Naive thymus-derived CD4-positive, alpha-beta T cell (primary cell): ENCODE results near the gene TNFSF13B. TPM values are rescaled to one million over a fixed set of nuclear protein-coding genes. Genes with fewer than 3 reads are reported as not detected.

ENCODE experiments used
- ATAC-seq: fragments of 150-1000 bp; cut with Tn5 transposase; 2 replicates; pipeline ENCODE4 v1.10.0; 2021; ENCODE audit warnings: mild to moderate bottlenecking, moderate library complexity
- CTCF ChIA-PET: fragments of 350-600 bp; sonication (Branson Sonifier 250); formaldehyde crosslinking; loops from one replicate; lab custom pipeline; 2021; ENCODE audit warnings: antibody characterized with exemption; lab: Charles Lee
- POLR2A ChIA-PET: fragments of 350-600 bp; sonication (Branson Sonifier 250); formaldehyde crosslinking; loops from one replicate; lab custom pipeline; 2021; ENCODE audit warnings: antibody characterized with exemption, inconsistent platforms; lab: Charles Lee
- DNase-seq, 9 donors: peaks; one replicate each; pipeline versions ENCODE4 v3.0.0 to v3.0.0-alpha.2; 2020 to 2022; ENCODE audit warnings: mixed read lengths in 1 of 9
- H3K27ac ChIP-seq: one replicate; pipeline ENCODE4 v1.7.0; 2013; ENCODE audit warnings: mild to moderate bottlenecking, low read depth, low read length, moderate library complexity
- H3K27me3 ChIP-seq, 2 donors: one replicate each; pipeline ENCODE4 v1.7.0; 2013; ENCODE audit warnings: low read length in 2 of 2, mild to moderate bottlenecking in 2 of 2, moderate library complexity in 2 of 2; ENCODE audit not compliant: control insufficient read depth in 2 of 2, insufficient read depth in 2 of 2
- H3K36me3 ChIP-seq, 3 experiments: 1 replicate in 2 of 3; 2 replicates in 1 of 3; pipeline ENCODE4 v1.7.0; 2013; ENCODE audit warnings: low read length in 3 of 3, mild to moderate bottlenecking in 3 of 3, moderate library complexity in 1 of 3; ENCODE audit not compliant: insufficient read depth in 3 of 3, control insufficient read depth in 2 of 3
- H3K4me1 ChIP-seq, 2 donors: one replicate each; pipeline ENCODE4 v1.7.0; 2013; ENCODE audit warnings: low read length in 2 of 2, mild to moderate bottlenecking in 2 of 2, moderate library complexity in 1 of 2; ENCODE audit not compliant: control insufficient read depth in 2 of 2, insufficient read depth in 2 of 2
- H3K4me3 ChIP-seq: 2 replicates; pipeline ENCODE4 v1.7.0; 2013; ENCODE audit warnings: mild to moderate bottlenecking, low read length
- H3K9me3 ChIP-seq, 3 experiments: 1 replicate in 2 of 3; 2 replicates in 1 of 3; pipeline ENCODE4 v1.7.0; 2013; ENCODE audit warnings: low read length in 3 of 3; ENCODE audit not compliant: control insufficient read depth in 2 of 3
- H3K27ac Mint-ChIP-seq, 9 donors: one replicate each; pipeline ENCODE4 v1.8.0; 2020 to 2022; ENCODE audit warnings: mixed read lengths in 9 of 9, mild to moderate bottlenecking in 8 of 9, moderate library complexity in 5 of 9, inconsistent platforms in 2 of 9
- H3K27me3 Mint-ChIP-seq, 5 donors: one replicate each; pipeline ENCODE4 v1.8.0; 2021 to 2022; ENCODE audit warnings: mixed read lengths in 5 of 5, mild to moderate bottlenecking in 1 of 5
- H3K36me3 Mint-ChIP-seq, 5 donors: one replicate each; pipeline ENCODE4 v1.8.0; 2020 to 2022; ENCODE audit warnings: mixed read lengths in 5 of 5, mild to moderate bottlenecking in 3 of 5, inconsistent platforms in 1 of 5
- H3K4me1 Mint-ChIP-seq, 7 donors: one replicate each; pipeline ENCODE4 v1.8.0; 2020 to 2022; ENCODE audit warnings: mixed read lengths in 7 of 7, mild to moderate bottlenecking in 3 of 7, inconsistent platforms in 1 of 7
- H3K4me3 Mint-ChIP-seq, 10 donors: one replicate each; pipeline ENCODE4 v1.8.0; 2020 to 2022; ENCODE audit warnings: mild to moderate bottlenecking in 10 of 10, mixed read lengths in 10 of 10, moderate library complexity in 6 of 10, inconsistent platforms in 2 of 10
- H3K9me3 Mint-ChIP-seq, 11 donors: one replicate each; pipeline ENCODE4 v1.8.0; 2020 to 2022; ENCODE audit warnings: mixed read lengths in 11 of 11, mild to moderate bottlenecking in 4 of 11, inconsistent platforms in 1 of 11, moderate library complexity in 1 of 11
- intact Hi-C, 2 donors: fragments of 100-400 bp; cut with micrococcal nuclease; formaldehyde crosslinking; loops; one replicate each; pipeline ENCODE4 v1.15.1; 2023
- polyA plus RNA-seq, 2 donors: library from polyadenylated mRNA; unstranded; fragments of 300-500 nt; fragmentation: Illumina TruSeq; gene quantifications; one replicate each; pipeline ENCODE4 v1.2.3, GENCODE V29; 2021
- total RNA-seq, 6 experiments: library from RNA in 5 of 6; stranded (reverse) in 5 of 6; gene quantifications; 1 replicate in 5 of 6; 2 replicates in 1 of 6; pipeline ENCODE4 v1.2.3 and lab custom pipeline; 2021 to 2026

Gene TNFSF13B
- total and polyA plus RNA-seq, 7 experiments from 2014 or later, result 3.0 to 26.8 (median 9.1) TPM

DNA sequence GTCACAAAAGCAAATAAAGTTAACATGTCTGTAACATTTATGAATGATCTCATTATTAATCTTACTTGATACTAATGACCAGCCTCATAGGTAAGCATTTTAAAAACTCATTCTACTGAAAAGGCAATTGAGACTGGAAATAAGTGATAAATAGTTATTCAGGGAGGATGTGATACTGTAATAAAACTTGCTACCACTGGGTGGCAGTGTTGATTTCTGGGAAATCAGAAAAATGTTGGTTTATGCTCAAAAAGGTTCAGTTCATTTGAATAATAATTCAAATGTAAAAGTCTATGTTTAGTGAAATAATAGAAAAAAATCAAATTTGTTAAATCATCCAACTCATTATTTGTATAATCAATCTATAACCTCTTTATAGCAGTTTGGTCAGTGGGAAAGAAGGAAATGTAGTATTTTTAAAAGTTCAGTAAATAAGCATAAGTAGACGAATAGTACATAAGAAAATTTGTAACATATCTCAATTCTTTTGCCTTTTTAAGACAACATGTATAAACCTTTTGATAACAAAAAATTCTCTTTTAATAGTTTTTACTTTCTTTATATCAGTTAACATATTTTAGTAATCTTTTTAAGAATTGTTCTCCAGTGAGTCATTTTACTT, 41.8 kb upstream of the TNFSF13B start:
- H3K4me1 Mint-ChIP-seq, result peaks cover 31 to 76% (median 71%) of the 10 kb centered on the region in 7 donors
- Histone ChIP-seq H3K4me1 (peaks cover 14 to 18% of the 10 kb centered on the region in 2 donors), H3K27ac (no peak overlapping the region), H3K27me3 (no peaks in the 10 kb centered on the region), H3K9me3 (no peaks in the 10 kb centered on the region), H3K36me3 (peaks cover 0 to 11% (median 0%) of the 10 kb centered on the region in 3 experiments), H3K4me3 (no peak overlapping the region)
- H3K36me3 Mint-ChIP-seq, result peaks cover 7 to 18% (median 15%) of the 10 kb centered on the region in 5 donors
- H3K27me3 Mint-ChIP-seq, result no peaks in the 10 kb centered on the region
- CTCF ChIA-PET, result interaction anchor here (0.6 to 1.0 kb wide), 4 partner anchors 45 to 667 kb away, joined by 3 read pairs; no protein-coding TSS in a partner anchor
- intact Hi-C loops, result loop anchor here (1.0 to 5.0 kb wide), 11 partner anchors 8 to 735 kb away; partner anchors contain the start of gene ABHD13 (in 1 of the 2)
- H3K27ac Mint-ChIP-seq, result peak overlapping the region in 1 of 9 donors; percentile 51
- peak; percentile 64 for ATAC-seq
- H3K4me3 Mint-ChIP-seq, result no peak overlapping the region
- DNase-seq, result peak in 6 of 9 donors; percentile 30 to 58 (median 46)
- POLR2A ChIA-PET, result no interaction called here
- no peaks in the 10 kb centered on the region for H3K9me3 Mint-ChIP-seq

DNA sequence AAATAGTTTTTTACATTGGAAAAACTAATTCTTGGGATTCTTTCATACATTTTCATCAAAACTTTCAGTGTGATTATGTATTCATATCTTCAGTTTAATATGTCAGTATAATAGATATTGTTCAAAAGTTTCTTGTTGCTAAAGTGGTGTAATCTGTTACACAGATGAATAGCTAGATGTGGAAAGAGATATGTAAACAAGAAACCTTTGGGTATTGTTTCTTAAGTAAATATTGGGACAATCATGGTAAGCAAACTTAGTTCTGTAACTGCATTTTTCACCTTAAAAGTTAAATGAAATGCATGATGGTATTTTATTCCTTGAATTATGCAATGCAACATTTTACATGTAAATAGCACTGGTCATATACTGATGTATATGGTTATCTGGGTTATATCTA, 39.1 kb upstream of the TNFSF13B start:
- ATAC-seq, result no peak
- Histone ChIP-seq H3K9me3 (no peaks in the 10 kb centered on the region), H3K27ac (no peak overlapping the region), H3K4me1 (peaks cover 9% of the 10 kb centered on the region in 2 donors), H3K36me3 (peaks cover 0 to 11% (median 0%) of the 10 kb centered on the region in 3 experiments), H3K4me3 (no peak overlapping the region), H3K27me3 (no peaks in the 10 kb centered on the region)
- intact Hi-C loops, result no loop called here
- peaks cover 21 to 54% (median 49%) of the 10 kb centered on the region in 7 donors for H3K4me1 Mint-ChIP-seq
- H3K36me3 Mint-ChIP-seq, result peaks cover 7 to 28% (median 23%) of the 10 kb centered on the region in 5 donors
- no peaks in the 10 kb centered on the region for H3K9me3 Mint-ChIP-seq
- no peak for DNase-seq
- peak overlapping the region in 1 of 9 donors; percentile 82 for H3K27ac Mint-ChIP-seq
- H3K27me3 Mint-ChIP-seq, result no peaks in the 10 kb centered on the region
- no peak overlapping the region for H3K4me3 Mint-ChIP-seq
- CTCF ChIA-PET, result interaction anchor here (0.8 to 1.2 kb wide), 2 partner anchors 12 to 664 kb away, joined by 3 to 4 read pairs; no protein-coding TSS in a partner anchor
- POLR2A ChIA-PET, result no interaction called here

DNA sequence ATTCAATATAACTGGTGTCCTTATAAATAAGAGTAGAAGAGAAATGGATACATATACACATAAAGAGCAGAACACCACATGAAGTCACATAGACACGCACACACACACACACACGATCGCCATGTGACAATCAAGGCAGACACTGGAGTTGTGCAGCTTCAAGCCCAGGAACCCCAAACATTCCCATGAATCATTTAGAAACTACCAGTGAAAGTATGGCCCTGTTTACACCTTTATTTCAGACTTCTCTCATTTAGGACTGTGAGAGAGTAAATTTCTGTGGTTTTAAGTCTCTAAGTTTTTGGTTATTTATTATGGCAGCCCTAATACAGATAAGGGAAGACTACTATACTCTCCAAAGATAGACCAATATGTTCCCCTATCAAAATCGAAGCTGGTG, 20.4 kb upstream of the TNFSF13B start:
- intact Hi-C loops, result loop anchor here in 1 of 2 donors (2.0 kb wide), 1 partner anchor 16 kb away; no protein-coding TSS in a partner anchor
- POLR2A ChIA-PET, result interaction anchor here (0.7 kb wide), 1 partner anchor 22 kb away, joined by 3 read pairs; no protein-coding TSS in a partner anchor
- CTCF ChIA-PET, result no interaction called here
- no peak for ATAC-seq
- Histone ChIP-seq H3K4me1 (no peaks in the 10 kb centered on the region), H3K36me3 (no peaks in the 10 kb centered on the region), H3K9me3 (peaks cover 0 to 4% (median 4%) of the 10 kb centered on the region in 3 experiments), H3K27ac (no peak overlapping the region), H3K27me3 (no peaks in the 10 kb centered on the region), H3K4me3 (no peak overlapping the region)
- H3K27me3 Mint-ChIP-seq, result no peaks in the 10 kb centered on the region
- H3K27ac Mint-ChIP-seq, result no peak overlapping the region
- H3K9me3 Mint-ChIP-seq, result peaks cover 6 to 67% (median 21%) of the 10 kb centered on the region in 11 donors
- DNase-seq, result no peak
- peaks cover 3 to 36% (median 24%) of the 10 kb centered on the region in 5 donors for H3K36me3 Mint-ChIP-seq
- H3K4me1 Mint-ChIP-seq, result peaks cover 0 to 5% (median 0%) of the 10 kb centered on the region in 7 donors
- H3K4me3 Mint-ChIP-seq, result no peak overlapping the region

DNA sequence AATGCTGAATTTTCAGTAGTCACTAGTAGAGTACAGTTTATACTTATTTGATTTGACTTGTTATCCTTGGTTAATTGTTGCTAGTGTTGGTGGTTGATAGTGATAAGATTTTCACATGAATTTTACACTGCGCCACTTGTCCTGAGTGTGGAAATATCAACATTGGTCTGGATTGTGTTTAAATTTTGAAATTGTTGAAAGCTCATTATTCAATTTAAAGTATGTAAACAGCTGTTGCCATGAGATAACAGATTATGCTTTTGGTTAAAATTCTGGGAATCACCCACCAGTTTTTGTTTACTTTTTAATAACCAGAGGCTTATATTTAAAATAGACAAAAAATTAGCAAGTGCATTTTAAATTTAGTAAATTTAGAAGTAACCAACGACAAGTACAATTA, 12.3 kb upstream of the TNFSF13B start:
- no peak overlapping the region for H3K27ac Mint-ChIP-seq
- H3K27me3 ChIP-seq, result no peaks in the 10 kb centered on the region
- intact Hi-C loops, result no loop called here
- H3K4me1 ChIP-seq, result no peaks in the 10 kb centered on the region
- no peak overlapping the region for H3K4me3 ChIP-seq
- H3K9me3 Mint-ChIP-seq, result peaks cover 0 to 12% (median 2%) of the 10 kb centered on the region in 11 donors
- H3K27me3 Mint-ChIP-seq, result no peaks in the 10 kb centered on the region
- no peak for DNase-seq
- no peak overlapping the region for H3K27ac ChIP-seq
- no peak overlapping the region for H3K4me3 Mint-ChIP-seq
- H3K36me3 Mint-ChIP-seq, result peaks cover 0 to 26% (median 18%) of the 10 kb centered on the region in 5 donors
- no peaks in the 10 kb centered on the region for H3K36me3 ChIP-seq
- no peak for ATAC-seq
- ChIA-PET POLR2A (no interaction called here), CTCF (no interaction called here)
- peaks cover 0 to 5% (median 0%) of the 10 kb centered on the region in 7 donors for H3K4me1 Mint-ChIP-seq
- no peaks in the 10 kb centered on the region for H3K9me3 ChIP-seq

DNA sequence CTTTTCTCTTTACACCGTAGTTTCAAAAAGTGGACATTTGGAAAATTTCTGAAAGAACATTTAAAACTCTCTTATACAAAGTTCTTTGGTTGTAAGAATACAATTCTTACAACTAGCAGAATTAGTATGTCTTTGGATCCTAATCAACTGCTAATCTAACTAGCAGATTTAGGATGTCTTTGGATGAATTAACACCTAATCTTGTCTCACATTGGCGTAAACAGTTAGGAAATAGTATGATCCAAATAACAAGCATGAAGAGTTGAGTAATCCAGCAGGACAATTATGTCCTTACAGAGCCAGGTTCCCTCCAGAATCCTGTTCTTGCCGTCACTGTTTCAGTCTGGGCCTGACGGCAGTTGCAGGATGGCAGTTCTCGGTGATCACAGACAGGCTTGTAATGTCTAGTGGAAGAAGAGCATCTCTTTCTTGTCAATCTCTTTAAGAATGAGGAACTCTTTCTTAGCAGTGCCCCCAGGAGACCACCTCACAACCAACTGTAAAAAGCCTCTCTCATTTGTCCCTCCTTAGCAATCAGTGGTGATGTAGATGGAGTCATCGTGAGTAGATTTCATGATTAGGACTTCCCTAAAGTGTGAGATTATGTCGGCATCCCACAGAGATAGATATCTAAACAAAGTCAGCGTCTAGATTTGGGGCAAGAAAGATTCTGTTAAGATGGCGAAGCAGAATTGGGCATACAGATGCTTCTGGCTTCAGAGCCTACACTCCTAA, 5.7 kb upstream of the TNFSF13B start:
- Histone ChIP-seq H3K27ac (no peak overlapping the region), H3K9me3 (no peaks in the 10 kb centered on the region), H3K4me1 (no peaks in the 10 kb centered on the region), H3K36me3 (no peaks in the 10 kb centered on the region), H3K4me3 (no peak overlapping the region), H3K27me3 (no peaks in the 10 kb centered on the region)
- ChIA-PET POLR2A (no interaction called here), CTCF (interaction anchor here (0.6 to 0.7 kb wide), 2 partner anchors 45 to 632 kb away, joined by 3 to 4 read pairs; no protein-coding TSS in a partner anchor)
- ATAC-seq, result peak; percentile 48
- Mint-ChIP-seq H3K4me3 (no peak overlapping the region), H3K27ac (no peak overlapping the region), H3K9me3 (peaks cover 0 to 4% (median 0%) of the 10 kb centered on the region in 11 donors), H3K4me1 (peaks cover 0 to 37% (median 25%) of the 10 kb centered on the region in 7 donors), H3K27me3 (no peaks in the 10 kb centered on the region), H3K36me3 (peaks cover 0 to 32% (median 13%) of the 10 kb centered on the region in 5 donors)
- intact Hi-C loops, result no loop called here
- DNase-seq, result no peak

DNA sequence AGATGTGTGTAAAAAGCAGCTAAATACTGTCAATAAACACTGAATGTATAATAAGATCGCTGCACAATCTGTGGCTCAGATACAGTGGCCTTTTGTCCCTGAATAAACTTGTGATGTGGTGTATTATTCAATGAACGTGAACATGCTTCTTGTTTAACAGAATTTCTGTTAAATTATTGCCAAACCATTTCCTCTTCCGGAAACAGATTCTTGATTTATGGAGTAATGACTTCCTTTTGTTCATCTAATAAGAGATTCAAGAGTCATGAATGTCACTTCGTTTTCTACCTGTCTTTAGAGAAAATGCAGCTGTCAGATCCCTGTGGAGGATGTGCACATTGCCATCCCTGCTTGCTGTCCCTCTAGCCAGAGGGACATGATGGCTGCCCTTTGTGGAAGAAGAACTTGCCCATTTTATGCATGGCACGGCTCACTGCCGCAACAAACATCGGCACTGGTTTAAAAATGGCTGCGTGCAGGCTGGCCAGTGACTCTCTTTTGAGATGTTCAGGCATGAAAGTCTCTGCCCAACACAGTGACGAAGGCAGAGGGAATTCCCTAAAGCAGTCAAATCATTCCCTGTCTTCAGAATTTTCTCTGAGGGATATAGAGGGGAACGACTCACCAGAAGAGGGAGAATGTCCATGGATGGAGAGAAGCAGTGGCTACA, 3.1 kb upstream of the TNFSF13B start:
- ATAC-seq, result peak; percentile 10
- H3K4me3 Mint-ChIP-seq, result peak overlapping the region; percentile 18 to 78 (median 70)
- intact Hi-C loops, result loop anchor here in 1 of 2 donors (5.0 kb wide), 1 partner anchor 1521 kb away; the partner anchor contains the start of gene IRS2
- peak overlapping the region; percentile 73 to 96 (median 90) for H3K27ac Mint-ChIP-seq
- no peaks in the 10 kb centered on the region for H3K36me3 ChIP-seq
- ChIA-PET CTCF (no interaction called here), POLR2A (no interaction called here)
- H3K9me3 ChIP-seq, result no peaks in the 10 kb centered on the region
- peak overlapping the region; percentile 20 for H3K27ac ChIP-seq
- H3K27me3 ChIP-seq, result no peaks in the 10 kb centered on the region
- H3K36me3 Mint-ChIP-seq, result peaks cover 0 to 26% (median 13%) of the 10 kb centered on the region in 5 donors
- H3K4me1 ChIP-seq, result peaks cover 0 to 7% of the 10 kb centered on the region in 2 donors
- peak in 1 of 9 donors; percentile 3 for DNase-seq
- no peaks in the 10 kb centered on the region for H3K27me3 Mint-ChIP-seq
- H3K4me1 Mint-ChIP-seq, result peaks cover 22 to 59% (median 45%) of the 10 kb centered on the region in 7 donors
- no peak overlapping the region for H3K4me3 ChIP-seq
- peaks cover 0 to 4% (median 0%) of the 10 kb centered on the region in 11 donors for H3K9me3 Mint-ChIP-seq
